Measurements from ENCODE around the gene NTSR1.

Gene NTSR1

GRCh38 chr20:62754122-62754990 lies 45.7 kb downstream of the NTSR1 start:
- no peak overlapping the region for H3K4me3 ChIP-seq (ENCODE audit: low read depth, low read length)
- no peak for DNase-seq (ENCODE audit: low read depth)
- no peak for TF ChIP-seq CTCF (IDR thresholded peaks at IDR 0.05; ENCODE audit: control insufficient read depth, extremely low read depth, insufficient read depth)

GRCh38 chr20:62754991-62755356 lies 46.3 kb downstream of the NTSR1 start:
- H3K4me3 ChIP-seq (ENCODE audit: low read depth, low read length): no peak overlapping the region
- DNase-seq (ENCODE audit: low read depth): no peak

GRCh38 chr20:62755817-62756724 lies 47.4 kb downstream of the NTSR1 start:
- DNase-seq (ENCODE audit: low read depth): peak; percentile 34
- TF ChIP-seq CTCF (IDR thresholded peaks at IDR 0.05; ENCODE audit: control insufficient read depth, extremely low read depth, insufficient read depth): no peak

More at GRCh38 chr20:62754991-62755356, 46.3 kb downstream of the NTSR1 start:
- TF ChIP-seq CTCF (IDR thresholded peaks at IDR 0.05; ENCODE audit: control insufficient read depth, extremely low read depth, insufficient read depth): no peak

GRCh38 chr20:62758226-62758912 lies 49.7 kb downstream of the NTSR1 start:
- no peak overlapping the region for H3K4me3 ChIP-seq (ENCODE audit: low read depth, low read length)
- TF ChIP-seq CTCF (IDR thresholded peaks at IDR 0.05; ENCODE audit: control insufficient read depth, extremely low read depth, insufficient read depth): no peak
- DNase-seq (ENCODE audit: low read depth): no peak

More at GRCh38 chr20:62755817-62756724, 47.4 kb downstream of the NTSR1 start:
- no peak overlapping the region for H3K4me3 ChIP-seq (ENCODE audit: low read depth, low read length)

GRCh38 chr20:62759981-62760431 lies 51.4 kb downstream of the NTSR1 start:
- no peak for DNase-seq (ENCODE audit: low read depth)
- no peak for TF ChIP-seq CTCF (IDR thresholded peaks at IDR 0.05; ENCODE audit: control insufficient read depth, extremely low read depth, insufficient read depth)
- H3K4me3 ChIP-seq (ENCODE audit: low read depth, low read length): no peak overlapping the region

- TF ChIP-seq CTCF (IDR thresholded peaks at IDR 0.05; ENCODE audit: control insufficient read depth, extremely low read depth, insufficient read depth): no peak
- no peak overlapping the region for H3K4me3 ChIP-seq (ENCODE audit: low read depth, low read length)
- DNase-seq (ENCODE audit: low read depth): no peak
Observed at GRCh38 chr20:62760471-62760855, 51.8 kb downstream of the NTSR1 start.
